Neural progenitor cell (in vitro differentiated cells): ENCODE results near the gene CMTR1. TPM values are rescaled to one million over a fixed set of nuclear protein-coding genes. Genes with fewer than 3 reads are reported as not detected.
"Not testable (repeated sequence)": the region's sequence is repeated elsewhere in the genome, so short reads cannot be mapped to it uniquely, and the experiment has no call there.

ENCODE experiments used
- DNase-seq: peaks from one replicate; pipeline ENCODE4 v3.0.0-alpha.2; 2016; ENCODE audit warnings: low spot score
- H2AFZ ChIP-seq: fragments of 200-600 bp; sonication (generic); replicated peaks from 2 replicates; pipeline ENCODE4 v1.6.1; 2016; ENCODE audit warnings: antibody characterized with exemption
- H3F3A ChIP-seq: fragments of 200-600 bp; sonication (generic); 2 replicates; pipeline ENCODE4 v1.6.1; 2016; ENCODE audit warnings: antibody characterized with exemption, low read depth
- H3K27ac ChIP-seq: fragments of 200-600 bp; sonication (generic); 2 replicates; pipeline ENCODE4 v1.5.1; 2016; ENCODE audit warnings: mild to moderate bottlenecking
- H3K27me3 ChIP-seq: fragments of 200-600 bp; sonication (generic); 2 replicates; pipeline ENCODE4 v1.6.1; 2016; ENCODE audit warnings: mild to moderate bottlenecking, moderate library complexity
- H3K36me3 ChIP-seq: fragments of 200-600 bp; sonication (generic); 2 replicates; pipeline ENCODE4 v1.5.1; 2016
- H3K4me1 ChIP-seq: fragments of 200-600 bp; sonication (generic); 2 replicates; pipeline ENCODE4 v1.6.1; 2016; ENCODE audit warnings: mixed run types
- H3K4me2 ChIP-seq: fragments of 200-600 bp; sonication (generic); 2 replicates; pipeline ENCODE4 v1.6.1; 2016
- H3K4me3 ChIP-seq: fragments of 200-600 bp; sonication (generic); 2 replicates; pipeline ENCODE4 v1.5.1; 2016
- H3K79me2 ChIP-seq: fragments of 200-600 bp; sonication (generic); 2 replicates; pipeline ENCODE4 v1.6.1; 2016; ENCODE audit warnings: low read depth
- H3K9ac ChIP-seq: fragments of 200-600 bp; sonication (generic); 2 replicates; pipeline ENCODE4 v1.6.1; 2016
- H3K9me3 ChIP-seq: fragments of 200-600 bp; sonication (generic); 2 replicates; pipeline ENCODE4 v1.5.1; 2016; ENCODE audit warnings: low read depth
- H4K20me1 ChIP-seq: fragments of 200-600 bp; sonication (generic); 2 replicates; pipeline ENCODE4 v1.6.1; 2016; ENCODE audit warnings: low read depth
- H3K27ac Mint-ChIP-seq: 3 replicates; pipeline ENCODE4 v1.8.0; 2021; ENCODE audit warnings: mixed read lengths
- H3K27me3 Mint-ChIP-seq: 2 replicates; pipeline ENCODE4 v1.8.0; 2022; ENCODE audit warnings: low read depth, mild to moderate bottlenecking, inconsistent platforms, moderate library complexity, mixed read lengths; ENCODE audit not compliant: insufficient read depth
- H3K36me3 Mint-ChIP-seq: 3 replicates; pipeline ENCODE4 v1.8.0; 2021; ENCODE audit warnings: mixed read lengths
- H3K4me1 Mint-ChIP-seq: 3 replicates; pipeline ENCODE4 v1.8.0; 2021; ENCODE audit warnings: mixed read lengths
- H3K4me3 Mint-ChIP-seq: 3 replicates; pipeline ENCODE4 v1.8.0; 2021; ENCODE audit warnings: mild to moderate bottlenecking, moderate library complexity, mixed read lengths
- H3K9me3 Mint-ChIP-seq: 3 replicates; pipeline ENCODE4 v1.8.0; 2020; ENCODE audit warnings: mixed read lengths
- CTCF ChIP-seq: fragments of 200-600 bp; sonication (generic); IDR thresholded peaks from 2 replicates; pipeline ENCODE4 v1.5.1; 2017; ENCODE audit warnings: antibody characterized with exemption, mild to moderate bottlenecking
- EZH2 ChIP-seq: fragments of 200-600 bp; sonication (generic); IDR thresholded peaks from 2 replicates; pipeline ENCODE4 v1.6.1; 2017; ENCODE audit warnings: antibody characterized with exemption, mild to moderate bottlenecking, moderate library complexity
- EZH2phosphoT487 ChIP-seq: fragments of 200-600 bp; sonication (generic); IDR thresholded peaks from 2 replicates; pipeline ENCODE4 v1.6.1; 2017; ENCODE audit warnings: antibody characterized with exemption
- total RNA-seq: library from RNA; depleted of rRNA; stranded (reverse); fragments of >200 nt; gene quantifications from 2 replicates; pipeline ENCODE4 v1.2.3, GENCODE V29; 2015; ENCODE audit warnings: low replicate concordance

CMTR1 gene
- total RNA-seq, 1 donor from 2014 or later = 35.4 TPM

- TF ChIP-seq EZH2phosphoT487 (no peak), EZH2 (no peak), CTCF (no peak)
- no peaks in the 10 kb centered on the region for H3K36me3 Mint-ChIP-seq
- Histone ChIP-seq H3F3A (no peaks in the 10 kb centered on the region), H3K4me2 (no peak overlapping the region), H3K27me3 (no peaks in the 10 kb centered on the region), H3K79me2 (no peaks in the 10 kb centered on the region), H4K20me1 (no peaks in the 10 kb centered on the region), H3K4me3 (no peak overlapping the region), H3K4me1 (no peaks in the 10 kb centered on the region), H3K36me3 (no peaks in the 10 kb centered on the region), H3K9me3 (no peaks in the 10 kb centered on the region), H3K9ac (no peak overlapping the region), H3K27ac (no peak overlapping the region), H2AFZ (no peak overlapping the region)
- no peaks in the 10 kb centered on the region for H3K4me1 Mint-ChIP-seq
- peaks cover 8% of the 10 kb centered on the region for H3K27me3 Mint-ChIP-seq
- no peak for DNase-seq
- no peak overlapping the region for H3K4me3 Mint-ChIP-seq
- H3K27ac Mint-ChIP-seq = no peak overlapping the region
- H3K9me3 Mint-ChIP-seq = no peaks in the 10 kb centered on the region
Observed at GRCh38 chr6:37399131-37399530, 33.9 kb upstream of the CMTR1 start.

GRCh38 chr6:37399795-37400490 is 33.1 kb upstream of the CMTR1 start:
- Mint-ChIP-seq H3K4me1 (no peaks in the 10 kb centered on the region), H3K36me3 (no peaks in the 10 kb centered on the region), H3K9me3 (no peaks in the 10 kb centered on the region), H3K27ac (no peak overlapping the region), H3K4me3 (no peak overlapping the region), H3K27me3 (peaks cover 8% of the 10 kb centered on the region)
- TF ChIP-seq EZH2phosphoT487 (no peak), CTCF (no peak), EZH2 (no peak)
- Histone ChIP-seq H4K20me1 (no peaks in the 10 kb centered on the region), H2AFZ (no peak overlapping the region), H3K9ac (no peak overlapping the region), H3F3A (no peaks in the 10 kb centered on the region), H3K27ac (no peak overlapping the region), H3K4me1 (no peaks in the 10 kb centered on the region), H3K4me2 (no peak overlapping the region), H3K79me2 (no peaks in the 10 kb centered on the region), H3K27me3 (no peaks in the 10 kb centered on the region), H3K9me3 (no peaks in the 10 kb centered on the region), H3K36me3 (no peaks in the 10 kb centered on the region), H3K4me3 (no peak overlapping the region)
- DNase-seq = no peak

DNA sequence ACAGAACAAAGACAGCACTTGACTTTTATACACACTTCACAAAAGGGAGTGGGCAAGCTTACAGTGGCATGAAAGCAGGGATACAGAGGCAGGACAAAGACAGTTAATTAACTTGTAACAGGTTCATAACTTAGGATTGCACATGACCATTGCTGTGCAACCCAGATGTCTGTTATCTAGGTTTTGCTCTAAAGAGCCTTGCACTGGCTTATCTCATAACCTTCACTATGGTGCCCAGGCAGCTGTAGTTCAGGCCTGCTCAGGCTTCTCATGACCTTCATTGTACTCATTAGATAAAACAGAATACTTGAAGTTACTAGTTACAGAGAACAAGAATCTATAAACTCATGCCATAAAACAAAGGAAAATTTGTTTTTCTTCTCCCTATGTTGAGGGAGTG is 31.4 kb upstream of the CMTR1 start:
- DNase-seq, H3K27me3 Mint-ChIP-seq, H3K79me2 ChIP-seq, H3F3A ChIP-seq, H3K4me3 ChIP-seq, H4K20me1 ChIP-seq, H3K27me3 ChIP-seq, H3K4me1 Mint-ChIP-seq, H3K4me1 ChIP-seq, H3K4me2 ChIP-seq, H3K9me3 ChIP-seq, H3K4me3 Mint-ChIP-seq, H2AFZ ChIP-seq, H3K36me3 Mint-ChIP-seq, H3K27ac ChIP-seq, H3K9ac ChIP-seq, H3K9me3 Mint-ChIP-seq, H3K36me3 ChIP-seq, H3K27ac Mint-ChIP-seq: not testable (repeated sequence)

DNA sequence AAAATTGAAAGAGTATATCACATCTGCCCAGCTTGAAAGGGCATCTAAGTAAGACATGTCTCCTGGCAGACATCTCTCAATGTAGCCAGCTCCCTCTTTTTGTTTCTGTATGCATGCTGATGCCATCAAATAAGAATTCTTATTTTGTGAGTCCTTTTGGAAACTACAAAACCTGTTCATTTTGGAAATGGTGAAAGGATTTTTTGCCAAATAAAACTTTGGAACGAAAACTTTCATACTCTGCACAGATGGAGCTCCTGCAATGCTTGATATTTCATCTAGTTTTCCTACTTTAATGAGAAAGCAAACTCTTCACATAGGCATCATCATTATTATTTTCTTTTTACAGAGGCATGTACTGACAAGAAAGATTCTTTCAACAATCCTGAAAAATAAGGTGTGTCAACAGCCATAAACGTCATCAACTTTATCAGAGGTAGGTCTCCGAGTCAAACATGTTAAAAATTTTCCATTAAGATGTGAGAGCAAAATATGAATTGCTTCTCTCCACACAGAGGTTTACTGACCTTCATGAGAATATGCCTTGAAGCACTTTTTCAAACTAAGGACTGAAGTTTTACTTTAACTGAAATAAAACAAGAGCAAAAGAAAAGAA is 26.2 kb upstream of the CMTR1 start:
- Mint-ChIP-seq H3K4me1 (no peaks in the 10 kb centered on the region), H3K27me3 (no peaks in the 10 kb centered on the region), H3K27ac (no peak overlapping the region), H3K9me3 (no peaks in the 10 kb centered on the region), H3K36me3 (no peaks in the 10 kb centered on the region), H3K4me3 (no peak overlapping the region)
- Histone ChIP-seq H3K4me3 (no peak overlapping the region), H4K20me1 (no peaks in the 10 kb centered on the region), H3K4me2 (no peak overlapping the region), H3K36me3 (no peaks in the 10 kb centered on the region), H3K27ac (no peak overlapping the region), H2AFZ (no peak overlapping the region), H3K27me3 (peaks cover 5% of the 10 kb centered on the region), H3F3A (no peaks in the 10 kb centered on the region), H3K9me3 (no peaks in the 10 kb centered on the region), H3K79me2 (no peaks in the 10 kb centered on the region), H3K4me1 (no peaks in the 10 kb centered on the region), H3K9ac (no peak overlapping the region)
- DNase-seq = no peak
- TF ChIP-seq EZH2phosphoT487 (no peak), CTCF (no peak)
